ENCODE measurements around the gene SPATA6. TPM values are rescaled to one million over a fixed set of nuclear protein-coding genes. Genes with fewer than 3 reads are reported as not detected.

Gene SPATA6
- total RNA-seq, 1 donor from 2014 or later: 1.8 TPM

- no peak for DNase-seq (ENCODE audit: low read depth)
- no peak overlapping the region for H3K4me3 ChIP-seq (ENCODE audit: low read depth, low read length)
- TF ChIP-seq, protein P1, sequence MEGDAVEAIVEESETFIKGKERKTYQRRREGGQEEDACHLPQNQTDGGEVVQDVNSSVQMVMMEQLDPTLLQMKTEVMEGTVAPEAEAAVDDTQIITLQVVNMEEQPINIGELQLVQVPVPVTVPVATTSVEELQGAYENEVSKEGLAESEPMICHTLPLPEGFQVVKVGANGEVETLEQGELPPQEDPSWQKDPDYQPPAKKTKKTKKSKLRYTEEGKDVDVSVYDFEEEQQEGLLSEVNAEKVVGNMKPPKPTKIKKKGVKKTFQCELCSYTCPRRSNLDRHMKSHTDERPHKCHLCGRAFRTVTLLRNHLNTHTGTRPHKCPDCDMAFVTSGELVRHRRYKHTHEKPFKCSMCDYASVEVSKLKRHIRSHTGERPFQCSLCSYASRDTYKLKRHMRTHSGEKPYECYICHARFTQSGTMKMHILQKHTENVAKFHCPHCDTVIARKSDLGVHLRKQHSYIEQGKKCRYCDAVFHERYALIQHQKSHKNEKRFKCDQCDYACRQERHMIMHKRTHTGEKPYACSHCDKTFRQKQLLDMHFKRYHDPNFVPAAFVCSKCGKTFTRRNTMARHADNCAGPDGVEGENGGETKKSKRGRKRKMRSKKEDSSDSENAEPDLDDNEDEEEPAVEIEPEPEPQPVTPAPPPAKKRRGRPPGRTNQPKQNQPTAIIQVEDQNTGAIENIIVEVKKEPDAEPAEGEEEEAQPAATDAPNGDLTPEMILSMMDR (conservative IDR thresholded peaks at IDR 0.05; ENCODE audit: low read depth, low read length): no peak
Observed at GRCh38 chr1:48266576-48266975, 205.4 kb downstream of the SPATA6 start.

DNA sequence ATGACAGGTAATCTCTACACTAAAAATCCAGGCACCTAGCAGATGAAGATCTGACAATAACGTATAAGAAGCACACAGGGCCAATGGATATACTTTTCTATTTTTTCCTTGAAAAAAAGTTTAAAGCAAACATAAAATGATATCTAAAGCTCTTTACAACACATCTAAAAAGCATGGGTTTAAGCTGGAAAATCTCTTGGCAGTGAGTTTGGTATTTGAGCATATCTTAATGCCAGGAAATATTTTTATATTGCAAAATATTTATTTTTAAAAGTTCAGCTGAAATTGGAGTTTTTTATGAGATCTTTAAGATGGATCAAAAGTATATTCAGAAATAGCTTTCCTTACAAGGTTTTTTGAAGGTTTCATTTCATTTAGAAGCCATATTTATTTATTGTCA, 209.0 kb downstream of the SPATA6 start:
- TF ChIP-seq, protein P1 (conservative IDR thresholded peaks at IDR 0.05; ENCODE audit: low read depth, low read length): no peak
- no peak for DNase-seq (ENCODE audit: low read depth)
- no peak overlapping the region for H3K4me3 ChIP-seq (ENCODE audit: low read depth, low read length)

GRCh38 chr1:48261881-48262400, 210.1 kb downstream of the SPATA6 start:
- no peak overlapping the region for H3K4me3 ChIP-seq (ENCODE audit: low read depth, low read length)
- TF ChIP-seq, protein P1 (conservative IDR thresholded peaks at IDR 0.05; ENCODE audit: low read depth, low read length): no peak
- no peak for DNase-seq (ENCODE audit: low read depth)

DNA sequence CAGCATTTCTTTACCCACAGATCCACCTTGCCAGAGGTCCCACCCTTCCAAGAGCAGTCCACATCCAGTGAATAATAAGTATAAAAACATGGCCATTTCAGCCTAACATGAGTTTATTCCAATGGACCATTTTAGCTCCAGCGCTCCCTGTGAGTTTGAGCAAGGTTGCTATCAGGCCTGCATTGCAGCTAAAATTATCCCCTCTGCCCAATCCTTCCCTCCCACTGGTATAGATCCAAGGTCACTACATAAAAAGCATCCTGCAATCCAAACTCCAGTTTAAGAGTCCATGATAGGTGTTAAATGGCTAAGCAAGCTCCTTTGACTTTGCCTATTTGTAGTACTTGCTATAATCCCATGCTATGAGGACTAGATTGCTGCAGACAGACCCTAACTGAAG, 213.9 kb downstream of the SPATA6 start:
- no peak overlapping the region for H3K4me3 ChIP-seq (ENCODE audit: low read depth, low read length)
- DNase-seq (ENCODE audit: low read depth): no peak
- TF ChIP-seq, protein P1 (conservative IDR thresholded peaks at IDR 0.05; ENCODE audit: low read depth, low read length): no peak

GRCh38 chr1:48254254-48254653, 217.8 kb downstream of the SPATA6 start:
- no peak for DNase-seq (ENCODE audit: low read depth)
- TF ChIP-seq, protein P1 (conservative IDR thresholded peaks at IDR 0.05; ENCODE audit: low read depth, low read length): no peak
- H3K4me3 ChIP-seq (ENCODE audit: low read depth, low read length): no peak overlapping the region

DNA sequence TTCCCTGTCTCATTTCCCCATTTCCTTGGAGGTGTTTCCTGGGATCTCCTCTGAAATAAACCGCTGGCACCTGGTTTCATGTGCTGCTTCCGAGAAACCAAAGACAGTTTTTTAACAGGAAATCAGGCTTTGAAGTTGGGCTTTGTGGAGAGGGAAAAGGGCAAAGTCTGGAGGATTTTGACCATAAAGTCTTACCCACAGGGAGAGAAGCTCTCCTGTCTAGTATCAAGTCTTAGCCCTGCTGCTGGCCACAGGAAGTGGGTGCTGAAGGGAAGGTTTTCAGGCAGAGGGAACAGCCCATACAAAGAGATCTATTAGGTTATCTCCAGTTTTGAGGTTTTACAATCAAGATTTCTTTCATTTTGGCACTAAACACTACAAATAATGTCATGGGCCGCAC, 220.2 kb downstream of the SPATA6 start:
- no peak for DNase-seq (ENCODE audit: low read depth)
- H3K4me3 ChIP-seq (ENCODE audit: low read depth, low read length): no peak overlapping the region
- TF ChIP-seq, protein P1 (conservative IDR thresholded peaks at IDR 0.05; ENCODE audit: low read depth, low read length): no peak

DNA sequence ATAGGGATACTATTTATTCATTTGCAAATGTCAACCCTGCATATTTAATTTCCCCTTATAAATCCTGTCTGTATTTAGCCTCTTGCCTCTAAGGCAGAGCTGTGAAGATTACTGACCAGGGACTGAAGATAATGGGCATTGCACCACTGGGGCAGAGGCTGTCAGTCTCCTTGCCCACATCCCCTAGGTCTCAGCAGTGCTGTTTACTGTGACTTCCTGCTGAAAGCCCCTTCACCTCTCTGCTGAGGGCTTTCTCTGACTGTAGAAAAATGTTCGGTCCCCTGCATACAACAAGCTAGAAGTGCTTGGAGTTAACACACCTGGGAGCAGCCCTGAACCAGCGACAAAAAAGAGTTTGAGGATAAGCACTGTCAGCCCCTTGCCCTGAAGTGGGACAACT, 220.7 kb downstream of the SPATA6 start:
- no peak overlapping the region for H3K4me3 ChIP-seq (ENCODE audit: low read depth, low read length)
- TF ChIP-seq, protein P1 (conservative IDR thresholded peaks at IDR 0.05; ENCODE audit: low read depth, low read length): no peak
- no peak for DNase-seq (ENCODE audit: low read depth)
